CD4-positive, alpha-beta memory T cell (primary cell): ENCODE data around the gene SCGB2A2. TPM values are rescaled to one million over a fixed set of nuclear protein-coding genes. Genes with fewer than 3 reads are reported as not detected.

Source experiments
- CTCF ChIA-PET: fragments of 350-600 bp; sonication (Branson Sonifier 250); formaldehyde crosslinking; loops from one replicate; lab custom pipeline; 2021; ENCODE audit warnings: inconsistent platforms; ENCODE audit not compliant: partially characterized antibody; lab: Charles Lee
- POLR2A ChIA-PET: fragments of 350-600 bp; sonication (Branson Sonifier 250); formaldehyde crosslinking; loops from one replicate; lab custom pipeline; 2021; ENCODE audit not compliant: partially characterized antibody; lab: Charles Lee
- DNase-seq, 5 donors: peaks; one replicate each; pipeline versions ENCODE4 v3.0.0 to v3.0.0-alpha.2; 2020 to 2022; ENCODE audit warnings: mixed read lengths in 1 of 5
- H3K27ac ChIP-seq: one replicate; pipeline ENCODE4 v1.7.0; 2013; ENCODE audit warnings: low read depth, low read length
- H3K27me3 ChIP-seq: 2 replicates; pipeline ENCODE4 v1.7.0; 2013; ENCODE audit warnings: mild to moderate bottlenecking, low read length, moderate library complexity; ENCODE audit not compliant: insufficient read depth
- H3K36me3 ChIP-seq: 2 replicates; pipeline ENCODE4 v1.7.0; 2013; ENCODE audit warnings: mild to moderate bottlenecking, low read length, moderate library complexity; ENCODE audit not compliant: insufficient read depth
- H3K4me1 ChIP-seq: 2 replicates; pipeline ENCODE4 v1.7.0; 2013; ENCODE audit warnings: mild to moderate bottlenecking, low read length, moderate library complexity; ENCODE audit not compliant: insufficient read depth
- H3K4me3 ChIP-seq, 2 donors: one replicate each; pipeline ENCODE4 v1.7.0; 2013; ENCODE audit warnings: low read length in 2 of 2, mild to moderate bottlenecking in 1 of 2
- H3K9me3 ChIP-seq, 2 donors: one replicate each; pipeline ENCODE4 v1.7.0; 2013; ENCODE audit warnings: low read length in 2 of 2, control low read depth in 1 of 2; ENCODE audit not compliant: control insufficient read depth in 1 of 2
- H3K27ac Mint-ChIP-seq, 7 donors: one replicate each; pipeline ENCODE4 v1.8.0; 2020 to 2021; ENCODE audit warnings: mixed read lengths in 7 of 7, mild to moderate bottlenecking in 6 of 7, inconsistent platforms in 3 of 7, moderate library complexity in 3 of 7
- H3K27me3 Mint-ChIP-seq, 2 donors: one replicate each; pipeline ENCODE4 v1.8.0; 2020 to 2021; ENCODE audit warnings: mixed read lengths in 2 of 2
- H3K36me3 Mint-ChIP-seq, 2 donors: one replicate each; pipeline ENCODE4 v1.8.0; 2020 to 2021; ENCODE audit warnings: mixed read lengths in 2 of 2, inconsistent platforms in 1 of 2, mild to moderate bottlenecking in 1 of 2
- H3K4me1 Mint-ChIP-seq, 4 donors: one replicate each; pipeline ENCODE4 v1.8.0; 2020 to 2021; ENCODE audit warnings: mixed read lengths in 4 of 4, mild to moderate bottlenecking in 1 of 4
- H3K4me3 Mint-ChIP-seq, 8 donors: one replicate each; pipeline ENCODE4 v1.8.0; 2020 to 2021; ENCODE audit warnings: mixed read lengths in 8 of 8, mild to moderate bottlenecking in 7 of 8, moderate library complexity in 6 of 8, inconsistent platforms in 3 of 8
- H3K9me3 Mint-ChIP-seq, 8 donors: one replicate each; pipeline ENCODE4 v1.8.0; 2020 to 2021; ENCODE audit warnings: mixed read lengths in 8 of 8, mild to moderate bottlenecking in 5 of 8, inconsistent platforms in 3 of 8, moderate library complexity in 1 of 8
- intact Hi-C: fragments of 100-400 bp; cut with micrococcal nuclease; formaldehyde crosslinking; loops from one replicate; pipeline ENCODE4 v1.15.1; 2023
- polyA plus RNA-seq, 2 donors: library from polyadenylated mRNA; unstranded; fragments of 300-500 nt; fragmentation: Illumina TruSeq; gene quantifications; one replicate each; pipeline ENCODE4 v1.2.3, GENCODE V29; 2021
- total RNA-seq, 2 experiments: library from RNA; stranded (reverse); gene quantifications; one replicate each; pipeline ENCODE4 v1.2.3, GENCODE V29; 2021

SCGB2A2 gene
- total and polyA plus RNA-seq, 4 experiments from 2014 or later: not detected

DNA sequence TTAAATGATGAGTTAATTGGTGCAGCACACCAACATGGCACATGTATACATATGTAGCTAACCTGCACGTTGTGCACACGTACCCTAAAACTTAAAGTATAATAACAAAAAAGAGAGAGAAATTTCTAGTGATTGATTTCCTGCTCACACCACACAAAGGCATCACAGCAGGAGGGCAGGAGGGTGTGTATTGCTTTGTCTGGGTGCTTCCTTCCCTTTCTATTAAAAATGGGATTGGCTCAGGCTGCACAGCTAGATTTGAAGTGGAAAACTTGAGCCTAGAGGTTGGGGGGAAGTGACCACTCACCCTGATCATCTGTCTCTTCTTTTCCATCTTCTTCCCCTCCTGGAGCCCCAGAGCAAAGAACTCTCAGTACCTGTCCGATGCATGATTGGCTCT is 28.9 kb upstream of the SCGB2A2 start:
- intact Hi-C loops: no loop called here
- Histone ChIP-seq H3K4me1 (no peaks in the 10 kb centered on the region), H3K36me3 (no peaks in the 10 kb centered on the region), H3K27ac (no peak overlapping the region), H3K4me3 (no peak overlapping the region), H3K27me3 (no peaks in the 10 kb centered on the region), H3K9me3 (no peaks in the 10 kb centered on the region)
- Mint-ChIP-seq H3K27ac (no peak overlapping the region), H3K4me3 (no peak overlapping the region), H3K27me3 (peaks cover 14 to 29% of the 10 kb centered on the region in 2 donors), H3K4me1 (no peaks in the 10 kb centered on the region), H3K36me3 (no peaks in the 10 kb centered on the region), H3K9me3 (no peaks in the 10 kb centered on the region)
- ChIA-PET POLR2A (no interaction called here), CTCF (no interaction called here)
- no peak for DNase-seq

DNA sequence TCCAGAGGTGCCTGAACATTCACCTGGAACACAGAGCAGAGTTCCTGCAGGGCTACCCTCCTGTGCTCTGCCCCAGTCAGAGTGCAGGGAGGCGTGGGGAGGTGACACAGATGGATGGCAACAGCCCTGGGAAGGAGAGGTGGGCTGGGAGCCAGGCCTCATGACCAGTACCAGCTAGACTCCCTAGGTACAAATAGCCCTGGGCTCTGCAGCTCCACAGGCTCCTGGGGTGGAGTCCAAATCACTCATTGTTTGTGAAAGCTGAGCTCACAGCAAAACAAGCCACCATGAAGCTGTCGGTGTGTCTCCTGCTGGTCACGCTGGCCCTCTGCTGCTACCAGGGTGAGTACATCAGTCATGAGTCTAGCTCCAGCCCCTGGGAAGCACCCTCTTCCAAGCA is 27.9 kb upstream of the SCGB2A2 start, which contains the start of gene SCGB1D2:
TSS of gene SCGB1D2 (plus strand) at position 219 of the 400 bp plus-strand sequence. CDS start at position 288, 69 bp downstream.
- ChIA-PET POLR2A (no interaction called here), CTCF (interaction anchor here (1.0 to 1.5 kb wide), 2 partner anchors 69 to 80 kb away, joined by 3 to 5 read pairs; no protein-coding TSS in a partner anchor)
- Mint-ChIP-seq H3K4me3 (no peak within 1 kb of the TSS), H3K27ac (no peak within 1 kb of the TSS), H3K9me3 (no peaks in the 10 kb centered on the region), H3K4me1 (no peaks in the 10 kb centered on the region), H3K36me3 (no peaks in the 10 kb centered on the region), H3K27me3 (peaks cover 18 to 37% of the 10 kb centered on the region in 2 donors)
- no peaks in the 10 kb centered on the region for H3K27me3 ChIP-seq
- no peaks in the 10 kb centered on the region for H3K9me3 ChIP-seq
- no peaks in the 10 kb centered on the region for H3K36me3 ChIP-seq
- H3K4me3 ChIP-seq: no peak within 1 kb of the TSS
- H3K27ac ChIP-seq: no peak within 1 kb of the TSS
- intact Hi-C loops: no loop called here
- DNase-seq: no peak
- no peaks in the 10 kb centered on the region for H3K4me1 ChIP-seq

DNA sequence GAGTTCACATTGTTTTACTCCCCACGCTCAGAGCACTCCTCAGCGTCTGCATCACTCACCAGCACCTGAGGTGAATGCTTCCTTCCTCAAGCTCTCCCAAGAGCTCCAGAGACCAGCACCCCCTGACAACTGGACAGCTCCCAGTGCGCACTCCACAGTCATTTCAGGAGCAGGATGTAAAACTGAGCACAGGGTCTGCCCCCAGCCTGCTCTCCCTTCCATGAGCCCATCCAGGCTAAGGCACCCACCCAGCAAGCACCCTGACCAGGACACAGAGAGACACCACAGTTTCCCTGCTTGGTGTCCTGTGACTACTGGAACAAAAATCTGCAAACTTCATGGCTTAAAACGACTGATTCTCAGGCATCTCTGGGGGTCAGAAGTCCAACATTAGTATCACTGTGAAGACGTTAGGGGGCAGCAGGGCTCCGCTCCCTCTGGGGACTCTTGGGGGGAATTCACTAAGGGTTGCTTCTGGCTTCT is 24.6 kb upstream of the SCGB2A2 start:
- Mint-ChIP-seq H3K36me3 (peaks cover 3 to 8% of the 10 kb centered on the region in 2 donors), H3K4me3 (no peak overlapping the region), H3K27ac (no peak overlapping the region), H3K27me3 (peaks cover 13 to 33% of the 10 kb centered on the region in 2 donors), H3K9me3 (peaks cover 4 to 14% (median 11%) of the 10 kb centered on the region in 8 donors), H3K4me1 (no peaks in the 10 kb centered on the region)
- H3K9me3 ChIP-seq: peaks cover 0 to 1% of the 10 kb centered on the region in 2 donors
- no peak overlapping the region for H3K4me3 ChIP-seq
- no peaks in the 10 kb centered on the region for H3K27me3 ChIP-seq
- H3K36me3 ChIP-seq: no peaks in the 10 kb centered on the region
- intact Hi-C loops: no loop called here
- CTCF ChIA-PET: no interaction called here
- H3K27ac ChIP-seq: no peak overlapping the region
- no peak for DNase-seq
- H3K4me1 ChIP-seq: no peaks in the 10 kb centered on the region
- POLR2A ChIA-PET: no interaction called here

DNA sequence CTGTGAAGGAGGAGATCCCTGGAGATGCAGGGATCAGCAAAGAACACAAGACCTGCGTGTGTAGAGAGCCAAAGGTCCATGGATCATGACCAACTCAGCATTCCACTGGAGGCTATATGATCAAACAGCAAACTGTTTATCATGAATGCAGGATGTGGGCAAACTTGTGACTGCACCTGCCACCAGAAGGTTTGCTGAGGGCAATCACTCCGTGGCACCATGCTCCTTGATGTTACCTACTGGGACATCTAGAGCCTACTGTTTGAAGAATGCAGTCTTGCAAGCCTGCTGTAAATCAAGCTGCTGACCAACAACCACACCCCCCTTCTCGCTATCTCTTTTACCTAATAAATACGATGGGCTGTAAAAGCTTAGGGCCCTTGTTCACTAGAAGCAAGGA is 18.3 kb upstream of the SCGB2A2 start:
- intact Hi-C loops: no loop called here
- Histone ChIP-seq H3K4me1 (no peaks in the 10 kb centered on the region), H3K36me3 (no peaks in the 10 kb centered on the region), H3K9me3 (peaks cover 8 to 16% of the 10 kb centered on the region in 2 donors), H3K27me3 (no peaks in the 10 kb centered on the region), H3K4me3 (no peak overlapping the region), H3K27ac (no peak overlapping the region)
- Mint-ChIP-seq H3K27ac (no peak overlapping the region), H3K27me3 (peaks cover 7 to 12% of the 10 kb centered on the region in 2 donors), H3K36me3 (peaks cover 14 to 22% of the 10 kb centered on the region in 2 donors), H3K4me3 (no peak overlapping the region), H3K9me3 (peaks cover 9 to 69% (median 56%) of the 10 kb centered on the region in 8 donors), H3K4me1 (no peaks in the 10 kb centered on the region)
- ChIA-PET POLR2A (no interaction called here), CTCF (no interaction called here)
- DNase-seq: no peak

DNA sequence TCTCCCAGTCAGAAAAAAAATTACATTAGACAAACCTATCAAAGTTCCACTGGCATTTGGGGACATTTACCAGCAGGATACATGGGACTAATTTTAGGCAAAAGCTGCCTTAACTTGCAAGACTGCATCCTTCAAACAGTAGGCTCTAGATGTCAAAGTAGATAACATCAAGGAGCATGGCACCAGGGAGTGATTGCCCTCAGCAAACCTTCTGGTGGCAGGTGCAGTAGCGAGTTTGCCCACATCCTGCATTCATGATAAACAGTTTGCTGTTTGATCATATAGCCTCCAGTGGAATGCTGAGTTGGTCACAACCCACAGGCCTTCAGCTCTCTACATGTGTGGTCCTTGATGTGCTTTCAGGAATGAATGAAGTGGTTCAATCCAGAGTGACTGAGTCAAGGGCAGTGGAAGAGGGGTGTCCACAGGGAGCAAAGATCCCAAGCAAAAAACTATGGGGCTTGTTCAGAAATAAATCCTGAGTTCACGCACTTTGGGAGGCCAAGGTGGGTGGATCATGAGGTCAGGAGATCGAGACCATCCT is 15.9 kb upstream of the SCGB2A2 start:
- CTCF ChIA-PET: no interaction called here
- Histone ChIP-seq H3K4me1 (no peaks in the 10 kb centered on the region), H3K27ac (no peak overlapping the region), H3K36me3 (no peaks in the 10 kb centered on the region), H3K27me3 (no peaks in the 10 kb centered on the region), H3K4me3 (no peak overlapping the region), H3K9me3 (peaks cover 8 to 16% of the 10 kb centered on the region in 2 donors)
- H3K4me1 Mint-ChIP-seq: no peaks in the 10 kb centered on the region
- H3K36me3 Mint-ChIP-seq: peaks cover 14 to 22% of the 10 kb centered on the region in 2 donors
- H3K4me3 Mint-ChIP-seq: no peak overlapping the region
- POLR2A ChIA-PET: no interaction called here
- peaks cover 9 to 69% (median 55%) of the 10 kb centered on the region in 8 donors for H3K9me3 Mint-ChIP-seq
- H3K27ac Mint-ChIP-seq: no peak overlapping the region
- intact Hi-C loops: no loop called here
- peaks cover 6 to 14% of the 10 kb centered on the region in 2 donors for H3K27me3 Mint-ChIP-seq
- DNase-seq: no peak

DNA sequence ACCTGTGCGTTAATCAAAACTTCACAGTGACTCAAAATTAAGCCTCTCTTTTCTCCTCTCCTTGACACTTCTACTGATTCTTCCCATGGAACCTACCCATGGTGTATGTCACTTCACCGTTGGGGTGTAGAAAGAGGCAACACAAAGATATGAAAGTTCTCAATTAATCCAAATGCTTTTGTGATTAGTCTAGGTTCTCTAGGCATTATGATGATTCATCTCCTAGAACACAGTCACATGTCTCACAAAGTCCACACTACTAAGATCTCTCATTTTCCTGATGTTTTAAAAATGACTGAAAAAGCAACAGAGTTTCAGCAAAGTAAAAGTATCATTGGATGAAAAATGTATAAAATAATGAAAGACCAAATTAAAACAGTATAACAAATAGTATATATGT is 13.7 kb upstream of the SCGB2A2 start:
- Histone ChIP-seq H3K4me1 (no peaks in the 10 kb centered on the region), H3K27me3 (no peaks in the 10 kb centered on the region), H3K27ac (no peak overlapping the region), H3K36me3 (no peaks in the 10 kb centered on the region), H3K9me3 (peaks cover 5 to 8% of the 10 kb centered on the region in 2 donors), H3K4me3 (no peak overlapping the region)
- Mint-ChIP-seq H3K4me1 (no peaks in the 10 kb centered on the region), H3K36me3 (peaks cover 5 to 11% of the 10 kb centered on the region in 2 donors), H3K4me3 (no peak overlapping the region), H3K27ac (no peak overlapping the region), H3K27me3 (peaks cover 6 to 13% of the 10 kb centered on the region in 2 donors), H3K9me3 (peaks cover 0 to 47% (median 35%) of the 10 kb centered on the region in 8 donors)
- intact Hi-C loops: no loop called here
- CTCF ChIA-PET: no interaction called here
- no peak for DNase-seq
- POLR2A ChIA-PET: no interaction called here

DNA sequence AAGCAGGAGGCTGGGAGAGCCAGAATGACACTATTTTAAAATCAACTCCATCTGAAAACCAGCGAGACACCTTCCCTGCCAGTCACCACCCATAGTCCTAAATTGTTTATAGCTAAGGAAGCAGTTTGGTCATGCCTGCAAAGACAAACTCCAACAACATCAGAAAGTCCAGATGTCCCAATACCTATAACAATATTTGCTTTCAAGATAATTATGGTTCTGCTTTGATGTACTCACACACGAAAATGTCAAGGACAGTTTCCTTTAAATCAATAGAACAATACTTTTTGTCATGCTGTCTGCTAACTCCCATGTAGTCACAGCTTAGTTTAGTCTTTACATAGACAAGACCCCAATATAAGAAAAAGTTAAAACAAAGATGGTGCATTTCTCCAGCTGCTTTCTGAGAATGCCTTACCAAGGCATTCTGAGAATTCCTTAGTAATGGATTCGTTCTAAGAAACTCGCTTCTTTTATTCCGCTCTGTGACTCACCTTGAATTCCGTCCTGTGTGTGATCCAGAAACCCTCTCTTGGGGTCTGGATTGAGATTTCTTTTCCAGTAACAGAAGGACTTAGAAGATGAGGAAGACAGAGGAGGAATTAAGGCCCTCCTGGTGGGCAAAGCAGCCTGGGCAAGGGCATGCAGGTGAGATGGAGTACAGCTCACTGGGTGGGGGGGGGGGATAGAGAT is 9.6 kb upstream of the SCGB2A2 start:
- Mint-ChIP-seq H3K27me3 (peaks cover 17 to 23% of the 10 kb centered on the region in 2 donors), H3K9me3 (peaks cover 0 to 9% (median 4%) of the 10 kb centered on the region in 8 donors), H3K4me3 (no peak overlapping the region), H3K4me1 (no peaks in the 10 kb centered on the region), H3K27ac (no peak overlapping the region), H3K36me3 (no peaks in the 10 kb centered on the region)
- Histone ChIP-seq H3K27ac (no peak overlapping the region), H3K27me3 (no peaks in the 10 kb centered on the region), H3K4me3 (no peak overlapping the region), H3K4me1 (no peaks in the 10 kb centered on the region), H3K9me3 (no peaks in the 10 kb centered on the region), H3K36me3 (no peaks in the 10 kb centered on the region)
- DNase-seq: no peak
- intact Hi-C loops: no loop called here
- CTCF ChIA-PET: no interaction called here
- POLR2A ChIA-PET: no interaction called here
